GM19372 (cell line): ENCODE measurements around the gene MRAP2.
"Not testable (repeated sequence)": the region's sequence is repeated elsewhere in the genome, so short reads cannot be mapped to it uniquely, and the experiment has no call there.

Experiments used
- ATAC-seq: cut with Tn5 transposase; IDR thresholded peaks from one replicate; pipeline ENCODE4 v1.9.1; 2021; ENCODE audit warnings: mild to moderate bottlenecking, low read depth, moderate library complexity; ENCODE audit not compliant: unreplicated experiment

MRAP2 gene

DNA sequence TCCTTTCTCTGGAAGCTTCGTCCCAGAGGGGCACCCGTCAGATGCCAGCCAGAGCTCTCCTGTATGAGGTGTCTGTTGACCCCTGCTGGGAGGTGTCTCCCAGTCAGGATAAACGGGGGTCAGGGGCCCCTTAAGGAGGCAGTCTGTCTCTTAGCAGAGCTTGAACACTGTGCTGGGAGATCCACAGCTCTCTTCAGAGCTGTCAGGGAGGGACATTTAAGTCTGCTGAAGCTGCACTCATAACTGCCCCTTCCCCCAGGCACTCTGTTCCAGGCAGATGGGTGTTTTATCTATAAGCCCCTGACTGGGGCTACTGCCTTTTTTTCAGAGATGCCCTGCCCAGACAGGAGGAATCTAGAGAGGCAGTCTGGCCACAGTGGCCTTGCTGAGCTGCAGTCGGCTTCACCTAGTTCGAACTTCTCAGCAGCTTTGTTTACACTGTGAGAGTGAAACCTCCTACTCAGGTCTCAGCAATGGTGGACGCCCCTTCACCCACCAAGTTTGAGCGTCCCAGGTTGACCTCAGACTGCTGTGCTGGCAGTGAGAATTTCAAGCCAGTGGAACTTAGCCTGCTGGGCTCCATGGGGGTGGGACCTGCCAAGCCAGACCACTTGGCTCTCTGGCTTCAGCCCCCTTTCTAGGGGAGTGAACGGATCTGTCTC is 81.5 kb downstream of the MRAP2 start:
- ATAC-seq = not testable (repeated sequence)

DNA sequence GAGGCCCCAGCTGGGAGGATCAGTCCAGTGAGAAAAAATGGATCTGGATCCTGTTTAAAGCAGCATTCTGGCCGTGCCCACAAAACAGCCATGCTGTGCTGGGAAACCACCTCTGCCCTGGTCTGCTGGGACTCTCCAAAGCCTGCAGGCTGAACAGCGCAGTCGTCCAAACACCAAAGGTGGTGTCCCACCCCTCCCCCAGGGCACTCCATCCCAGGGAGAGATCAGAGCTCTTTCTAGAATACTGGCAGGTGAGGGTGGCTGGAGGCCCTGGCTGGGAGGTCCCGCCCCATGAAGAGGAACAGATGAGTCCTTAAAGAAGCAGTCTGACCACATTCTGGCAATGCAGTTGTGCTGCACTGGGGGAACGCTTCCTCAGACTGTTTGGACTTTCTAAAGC is 84.6 kb downstream of the MRAP2 start:
- ATAC-seq = no peak

DNA sequence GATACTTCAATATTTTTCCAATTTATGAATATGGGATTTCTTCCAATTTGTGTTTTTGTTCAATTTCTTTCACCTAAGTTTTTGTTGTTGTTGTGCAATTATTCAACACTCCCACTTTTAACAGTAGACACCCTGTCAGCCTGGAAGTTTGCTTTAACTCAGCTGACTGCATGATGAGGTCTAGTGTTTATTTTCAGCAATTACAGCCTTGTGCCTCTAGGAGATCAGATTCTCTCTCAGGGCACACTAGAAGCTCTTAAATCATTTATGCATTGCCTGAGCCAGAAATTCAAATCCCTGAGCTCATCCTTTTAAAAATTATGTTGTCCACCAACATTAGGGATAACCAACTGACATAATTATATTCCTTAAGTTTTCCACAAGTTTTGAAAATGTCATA is 85.7 kb downstream of the MRAP2 start:
- no peak for ATAC-seq

GRCh38 chr6:84123186-84123585 is 89.6 kb downstream of the MRAP2 start:
- ATAC-seq = peak; percentile 61

- ATAC-seq = not testable (repeated sequence)
These were observed 96.0 kb downstream of the MRAP2 start for GRCh38 chr6:84129588-84129987.

- ATAC-seq = not testable (repeated sequence)
These were observed 99.8 kb downstream of the MRAP2 start for GRCh38 chr6:84133385-84133784.

GRCh38 chr6:84135291-84135690 is 101.7 kb downstream of the MRAP2 start:
- no peak for ATAC-seq

DNA sequence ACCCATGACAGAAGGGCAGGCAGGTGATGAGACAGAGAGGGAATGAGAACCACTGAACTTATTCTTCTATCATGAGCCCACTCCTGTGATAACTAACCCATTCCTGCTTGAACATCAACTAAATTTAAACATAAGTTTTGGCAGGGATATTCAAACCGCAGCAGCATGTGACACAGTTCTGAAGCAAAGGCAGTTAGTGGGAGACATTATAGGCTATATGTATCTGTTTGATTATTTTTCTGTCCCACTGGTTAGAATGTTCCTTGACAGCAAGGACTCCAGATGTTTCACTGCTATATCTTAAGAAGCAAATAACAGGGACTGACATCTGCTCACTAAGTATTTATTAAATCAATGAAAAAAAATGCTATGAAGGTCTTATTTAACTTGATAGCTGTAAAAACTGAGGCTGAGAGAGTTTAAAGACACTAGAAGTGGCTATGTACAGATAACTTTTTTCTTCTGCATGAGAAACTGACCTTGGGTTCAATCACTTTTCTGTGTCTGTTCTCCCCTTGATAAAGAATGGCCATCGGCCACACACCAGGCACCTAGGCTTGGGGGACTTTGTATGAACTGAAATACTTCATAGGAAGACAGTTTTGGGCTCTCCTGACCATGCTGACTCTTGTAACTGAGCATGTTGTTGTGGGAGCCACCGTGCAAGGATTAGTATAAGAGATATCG is 102.9 kb downstream of the MRAP2 start:
- ATAC-seq = no peak

GRCh38 chr6:84137051-84137375 is 103.4 kb downstream of the MRAP2 start:
- no peak for ATAC-seq

GRCh38 chr6:84137989-84138575 is 104.5 kb downstream of the MRAP2 start:
- no peak for ATAC-seq

DNA sequence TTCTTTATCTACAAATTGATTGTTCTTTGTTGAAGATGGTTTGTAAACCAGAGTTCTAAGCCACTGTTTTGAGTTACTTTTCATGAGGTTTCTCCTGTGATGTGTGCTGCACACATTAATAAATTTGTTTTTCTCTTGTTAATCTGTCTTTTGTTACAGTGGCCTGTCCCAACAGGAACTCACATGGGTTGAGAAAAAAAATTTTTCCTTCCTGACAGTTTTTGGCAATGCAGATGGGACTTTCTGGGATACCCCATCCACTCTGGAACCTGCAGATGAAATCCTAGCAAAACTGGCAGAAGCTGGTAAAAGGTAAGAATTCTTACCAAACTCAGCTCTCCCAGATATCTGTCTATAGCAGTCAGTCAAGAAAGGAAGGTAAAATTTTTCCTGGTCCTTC is 105.7 kb downstream of the MRAP2 start:
- ATAC-seq = no peak
